BJ (cell line): Measurements from ENCODE around the gene CDH23. TPM values are rescaled to one million over a fixed set of nuclear protein-coding genes. Genes with fewer than 3 reads are reported as not detected.

Experiments used
- CTCF ChIA-PET: fragments of 350-600 bp; formaldehyde crosslinking; extraction: SDS; loops from one replicate; lab custom pipeline; 2021; ENCODE audit warnings: antibody characterized with exemption, inconsistent platforms; lab: Yijun Ruan, JAX
- POLR2A ChIA-PET: fragments of 300-600 bp; sonication (Branson Sonifier 250); formaldehyde crosslinking; extraction: SDS; loops from one replicate; lab custom pipeline; 2021; ENCODE audit warnings: antibody characterized with exemption; lab: Charles Lee
- DNase-seq: peaks from one replicate; pipeline ENCODE4 v3.0.0-alpha.2; 2011; ENCODE audit warnings: low read depth
- H3K27me3 ChIP-seq: 2 replicates; pipeline ENCODE4 v1.6.0; 2011; ENCODE audit warnings: low read length; ENCODE audit not compliant: control insufficient read depth, insufficient read depth
- H3K36me3 ChIP-seq: 2 replicates; pipeline ENCODE4 v1.5.1; 2011; ENCODE audit warnings: low read length; ENCODE audit not compliant: control insufficient read depth, insufficient read depth
- H3K4me3 ChIP-seq: 2 replicates; pipeline ENCODE4 v1.5.1; 2011; ENCODE audit warnings: low read depth, mild to moderate bottlenecking, control low read depth, low read length
- polyA plus RNA-seq: library from polyadenylated mRNA; depleted of rRNA; stranded (reverse); fragments of >200 nt; gene quantifications from 2 replicates; pipeline ENCODE4 v1.2.3, GENCODE V29; 2011
- TF ChIP-seq, protein P1 (sequence below): IDR thresholded peaks from 2 replicates; pipeline ENCODE4 v1.5.1; 2011; ENCODE audit warnings: low read depth, mild to moderate bottlenecking, control low read depth, inconsistent platforms, low read length, moderate library complexity; ENCODE audit not compliant: insufficient read depth

Gene CDH23
- polyA plus RNA-seq, 1 experiment: 0.05 TPM

DNA sequence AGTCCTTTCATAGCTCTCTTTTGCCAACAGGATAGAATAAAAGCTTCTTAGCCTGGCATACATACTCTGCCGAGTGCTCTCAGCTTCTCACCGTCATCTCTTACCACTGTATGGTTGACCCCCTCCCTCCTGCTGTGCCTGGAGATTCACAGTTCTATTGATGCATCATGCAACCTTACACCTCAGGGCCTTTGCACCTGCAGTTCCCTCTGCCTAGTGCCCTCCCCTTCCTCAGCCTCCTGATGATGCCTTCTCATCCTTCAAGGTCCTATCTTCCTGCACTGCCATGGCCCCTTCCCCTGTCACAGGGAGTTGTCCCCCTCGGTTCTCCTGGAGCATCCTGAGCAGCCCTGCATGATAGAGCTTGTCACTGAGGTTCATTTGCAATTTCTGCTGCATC is 81.5 kb downstream of the CDH23 start:
- peaks cover 11% of the 10 kb centered on the region; the same call in 1 of the 2 replicates for H3K27me3 ChIP-seq
- POLR2A ChIA-PET: no interaction called here
- TF ChIP-seq, protein P1, sequence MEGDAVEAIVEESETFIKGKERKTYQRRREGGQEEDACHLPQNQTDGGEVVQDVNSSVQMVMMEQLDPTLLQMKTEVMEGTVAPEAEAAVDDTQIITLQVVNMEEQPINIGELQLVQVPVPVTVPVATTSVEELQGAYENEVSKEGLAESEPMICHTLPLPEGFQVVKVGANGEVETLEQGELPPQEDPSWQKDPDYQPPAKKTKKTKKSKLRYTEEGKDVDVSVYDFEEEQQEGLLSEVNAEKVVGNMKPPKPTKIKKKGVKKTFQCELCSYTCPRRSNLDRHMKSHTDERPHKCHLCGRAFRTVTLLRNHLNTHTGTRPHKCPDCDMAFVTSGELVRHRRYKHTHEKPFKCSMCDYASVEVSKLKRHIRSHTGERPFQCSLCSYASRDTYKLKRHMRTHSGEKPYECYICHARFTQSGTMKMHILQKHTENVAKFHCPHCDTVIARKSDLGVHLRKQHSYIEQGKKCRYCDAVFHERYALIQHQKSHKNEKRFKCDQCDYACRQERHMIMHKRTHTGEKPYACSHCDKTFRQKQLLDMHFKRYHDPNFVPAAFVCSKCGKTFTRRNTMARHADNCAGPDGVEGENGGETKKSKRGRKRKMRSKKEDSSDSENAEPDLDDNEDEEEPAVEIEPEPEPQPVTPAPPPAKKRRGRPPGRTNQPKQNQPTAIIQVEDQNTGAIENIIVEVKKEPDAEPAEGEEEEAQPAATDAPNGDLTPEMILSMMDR: no peak
- no peaks in the 10 kb centered on the region for H3K36me3 ChIP-seq
- H3K4me3 ChIP-seq: no peak overlapping the region
- DNase-seq: no peak
- CTCF ChIA-PET: no interaction called here

GRCh38 chr10:71478813-71479365 is 82.2 kb downstream of the CDH23 start:
- H3K36me3 ChIP-seq: no peaks in the 10 kb centered on the region
- POLR2A ChIA-PET: no interaction called here
- H3K4me3 ChIP-seq: no peak overlapping the region
- TF ChIP-seq, protein P1: no peak
- CTCF ChIA-PET: interaction anchor here (0.9 kb wide), 1 partner anchor 91 kb away, joined by 3 read pairs; no protein-coding TSS in a partner anchor
- DNase-seq: no peak
- H3K27me3 ChIP-seq: peaks cover 11% of the 10 kb centered on the region; the same call in 1 of the 2 replicates

GRCh38 chr10:71479831-71480230 is 83.1 kb downstream of the CDH23 start:
- H3K27me3 ChIP-seq: peaks cover 11% of the 10 kb centered on the region; the same call in 1 of the 2 replicates
- ChIA-PET POLR2A (no interaction called here), CTCF (no interaction called here)
- DNase-seq: no peak
- no peak overlapping the region for H3K4me3 ChIP-seq
- no peaks in the 10 kb centered on the region for H3K36me3 ChIP-seq
- TF ChIP-seq, protein P1: no peak

DNA sequence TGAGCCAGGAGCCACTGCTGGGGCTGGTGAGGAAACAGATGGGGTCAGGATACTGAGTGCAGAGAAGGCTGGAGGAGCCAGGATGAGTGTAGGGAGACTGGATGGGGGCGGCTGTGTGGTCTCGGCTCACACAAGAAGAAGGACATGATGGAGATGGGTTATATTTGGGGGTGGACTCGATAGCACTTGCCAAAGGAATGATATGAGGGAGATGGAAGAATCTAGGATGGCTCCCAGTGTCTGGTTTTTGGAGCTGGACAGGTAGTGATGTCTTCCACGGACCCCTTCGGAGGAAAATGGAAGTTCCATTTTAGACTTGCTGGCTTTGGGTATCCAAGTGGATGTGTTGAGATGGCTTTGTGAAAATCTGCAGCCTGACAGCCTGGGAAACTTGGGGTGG is 83.9 kb downstream of the CDH23 start:
- TF ChIP-seq, protein P1: no peak
- Histone ChIP-seq H3K4me3 (no peak overlapping the region), H3K36me3 (no peaks in the 10 kb centered on the region), H3K27me3 (peaks cover 11% of the 10 kb centered on the region; the same call in 1 of the 2 replicates)
- DNase-seq: no peak
- POLR2A ChIA-PET: no interaction called here
- CTCF ChIA-PET: no interaction called here

DNA sequence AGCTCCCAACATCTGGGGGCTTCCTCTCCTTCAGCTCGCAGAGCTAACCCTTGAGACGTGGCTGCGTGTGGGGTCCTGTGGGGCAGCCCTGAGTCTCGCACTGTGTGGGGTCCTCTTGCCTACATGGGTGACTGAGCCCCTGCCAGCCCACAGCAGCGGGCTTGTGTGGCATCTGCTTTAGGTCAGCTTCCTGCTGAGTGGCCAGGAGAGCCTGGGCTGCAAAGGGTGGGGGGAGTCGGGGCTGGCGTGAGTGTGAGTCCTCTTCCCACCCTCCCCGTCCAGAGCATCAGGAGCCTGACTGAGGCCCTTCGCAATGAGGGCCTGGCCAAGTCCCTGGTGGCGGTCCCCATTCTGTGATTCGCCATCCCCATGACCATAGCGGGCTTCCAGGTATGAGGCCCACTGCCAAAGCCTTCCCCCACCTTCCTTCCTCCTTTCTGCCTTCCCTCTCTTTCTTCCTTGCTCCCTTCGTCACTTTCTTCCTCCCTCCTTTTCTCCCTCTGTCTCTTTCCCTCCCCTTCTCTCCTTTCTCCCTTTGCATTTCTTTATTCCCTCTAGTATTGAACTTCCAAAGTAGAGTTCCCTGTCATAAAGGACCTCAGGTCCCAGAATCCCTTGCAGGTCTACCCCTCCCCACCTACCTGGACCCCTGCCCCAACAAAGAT is 85.2 kb downstream of the CDH23 start:
- TF ChIP-seq, protein P1: no peak
- Histone ChIP-seq H3K27me3 (peaks cover 9% of the 10 kb centered on the region; the same call in 1 of the 2 replicates), H3K4me3 (no peak overlapping the region), H3K36me3 (no peaks in the 10 kb centered on the region)
- CTCF ChIA-PET: no interaction called here
- no peak for DNase-seq
- POLR2A ChIA-PET: no interaction called here
